ENCODE results near the gene ALK. TPM values are rescaled to one million over a fixed set of nuclear protein-coding genes. Genes with fewer than 3 reads are reported as not detected.

Gene ALK
- total and polyA plus RNA-seq, 3 experiments from 2014 or later, result not detected

GRCh38 chr2:29253026-29253425 is 668.4 kb downstream of the ALK start:
- H3K36me3 ChIP-seq (ENCODE audit: insufficient read depth, low read length), result no peaks in the 10 kb centered on the region
- Mint-ChIP-seq H3K27me3 (peaks cover 8 to 33% of the 10 kb centered on the region in 2 donors), H3K36me3 (no peaks in the 10 kb centered on the region), H3K4me1 (no peaks in the 10 kb centered on the region), H3K4me3 (no peak overlapping the region), H3K9me3 (no peaks in the 10 kb centered on the region), H3K27ac (peak overlapping the region in 1 of 8 donors; percentile 39)
- no peaks in the 10 kb centered on the region for H3K4me1 ChIP-seq (ENCODE audit: insufficient read depth, low read length)
- H3K9me3 ChIP-seq (ENCODE audit: low read length), result no peaks in the 10 kb centered on the region
- no peak overlapping the region for H3K27ac ChIP-seq (ENCODE audit: low read depth, low read length)
- no peaks in the 10 kb centered on the region for H3K27me3 ChIP-seq (ENCODE audit: insufficient read depth, low read length, poor library complexity, severe bottlenecking)
- no peak for DNase-seq
- ChIA-PET POLR2A (interaction anchor here (0.5 kb wide), 1 partner anchor 18 kb away, joined by 3 read pairs; no protein-coding TSS in a partner anchor), CTCF (no interaction called here)
- no peak overlapping the region for H3K4me3 ChIP-seq (ENCODE audit: low read length)

DNA sequence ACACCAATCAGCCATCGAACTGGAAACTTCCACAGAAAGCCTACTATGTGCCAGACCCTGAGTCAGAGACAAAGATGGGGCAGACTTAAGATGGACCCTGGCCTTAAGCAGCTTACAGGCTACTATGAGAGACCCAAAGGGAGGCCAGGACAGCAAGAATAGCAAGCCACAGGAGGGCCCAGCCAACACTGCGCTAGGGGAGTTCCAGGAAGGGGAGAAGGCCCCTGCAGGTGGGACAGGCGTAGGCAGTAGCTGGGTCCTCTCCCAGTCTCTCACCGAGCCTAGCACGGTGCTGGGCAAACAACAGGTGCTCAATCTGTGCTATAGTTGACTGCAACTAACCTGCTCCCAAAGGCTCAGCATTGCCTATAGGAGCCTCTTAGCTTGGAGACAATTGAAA is 670.0 kb downstream of the ALK start:
- Mint-ChIP-seq H3K36me3 (no peaks in the 10 kb centered on the region), H3K4me3 (no peak overlapping the region), H3K27me3 (peaks cover 5 to 21% of the 10 kb centered on the region in 2 donors), H3K4me1 (no peaks in the 10 kb centered on the region), H3K27ac (no peak overlapping the region), H3K9me3 (no peaks in the 10 kb centered on the region)
- Histone ChIP-seq H3K27ac (ENCODE audit: low read depth, low read length) (no peak overlapping the region), H3K9me3 (ENCODE audit: low read length) (no peaks in the 10 kb centered on the region), H3K4me3 (ENCODE audit: low read length) (no peak overlapping the region), H3K36me3 (ENCODE audit: insufficient read depth, low read length) (no peaks in the 10 kb centered on the region), H3K4me1 (ENCODE audit: insufficient read depth, low read length) (no peaks in the 10 kb centered on the region), H3K27me3 (ENCODE audit: insufficient read depth, low read length, poor library complexity, severe bottlenecking) (no peaks in the 10 kb centered on the region)
- DNase-seq, result no peak
- POLR2A ChIA-PET, result no interaction called here
- CTCF ChIA-PET, result no interaction called here

GRCh38 chr2:29250977-29251376 is 670.4 kb downstream of the ALK start:
- Mint-ChIP-seq H3K36me3 (no peaks in the 10 kb centered on the region), H3K27ac (no peak overlapping the region), H3K4me1 (no peaks in the 10 kb centered on the region), H3K27me3 (peaks cover 5 to 21% of the 10 kb centered on the region in 2 donors), H3K4me3 (no peak overlapping the region), H3K9me3 (no peaks in the 10 kb centered on the region)
- Histone ChIP-seq H3K27ac (ENCODE audit: low read depth, low read length) (no peak overlapping the region), H3K9me3 (ENCODE audit: low read length) (no peaks in the 10 kb centered on the region), H3K4me3 (ENCODE audit: low read length) (no peak overlapping the region), H3K36me3 (ENCODE audit: insufficient read depth, low read length) (no peaks in the 10 kb centered on the region), H3K4me1 (ENCODE audit: insufficient read depth, low read length) (no peaks in the 10 kb centered on the region), H3K27me3 (ENCODE audit: insufficient read depth, low read length, poor library complexity, severe bottlenecking) (no peaks in the 10 kb centered on the region)
- POLR2A ChIA-PET, result no interaction called here
- no peak for DNase-seq
- CTCF ChIA-PET, result no interaction called here

- H3K9me3 Mint-ChIP-seq, result no peaks in the 10 kb centered on the region
- CTCF ChIA-PET, result no interaction called here
These were observed 671.6 kb downstream of the ALK start for GRCh38 chr2:29249666-29250253.

GRCh38 chr2:29247336-29247914 is 674.0 kb downstream of the ALK start:
- no peaks in the 10 kb centered on the region for H3K4me1 Mint-ChIP-seq

More at GRCh38 chr2:29249666-29250253, 671.6 kb downstream of the ALK start:
- Histone ChIP-seq H3K36me3 (ENCODE audit: insufficient read depth, low read length) (no peaks in the 10 kb centered on the region), H3K9me3 (ENCODE audit: low read length) (no peaks in the 10 kb centered on the region), H3K4me1 (ENCODE audit: insufficient read depth, low read length) (no peaks in the 10 kb centered on the region), H3K27me3 (ENCODE audit: insufficient read depth, low read length, poor library complexity, severe bottlenecking) (no peaks in the 10 kb centered on the region), H3K4me3 (ENCODE audit: low read length) (no peak overlapping the region), H3K27ac (ENCODE audit: low read depth, low read length) (no peak overlapping the region)
- H3K36me3 Mint-ChIP-seq, result no peaks in the 10 kb centered on the region
- H3K4me1 Mint-ChIP-seq, result no peaks in the 10 kb centered on the region
- DNase-seq, result no peak
- H3K27me3 Mint-ChIP-seq, result peaks cover 5 to 16% of the 10 kb centered on the region in 2 donors
- POLR2A ChIA-PET, result no interaction called here
- H3K27ac Mint-ChIP-seq, result no peak overlapping the region
- no peak overlapping the region for H3K4me3 Mint-ChIP-seq

GRCh38 chr2:29246383-29247300 is 674.7 kb downstream of the ALK start:
- Histone ChIP-seq H3K36me3 (ENCODE audit: insufficient read depth, low read length) (no peaks in the 10 kb centered on the region), H3K9me3 (ENCODE audit: low read length) (no peaks in the 10 kb centered on the region), H3K27ac (ENCODE audit: low read depth, low read length) (no peak overlapping the region), H3K4me1 (ENCODE audit: insufficient read depth, low read length) (no peaks in the 10 kb centered on the region), H3K27me3 (ENCODE audit: insufficient read depth, low read length, poor library complexity, severe bottlenecking) (no peaks in the 10 kb centered on the region), H3K4me3 (ENCODE audit: low read length) (no peak overlapping the region)
- no peaks in the 10 kb centered on the region for H3K36me3 Mint-ChIP-seq
- no peaks in the 10 kb centered on the region for H3K9me3 Mint-ChIP-seq
- H3K4me1 Mint-ChIP-seq, result no peaks in the 10 kb centered on the region
- POLR2A ChIA-PET, result no interaction called here
- H3K27ac Mint-ChIP-seq, result no peak overlapping the region
- peaks cover 3 to 4% of the 10 kb centered on the region in 2 donors for H3K27me3 Mint-ChIP-seq
- CTCF ChIA-PET, result no interaction called here
- DNase-seq, result no peak
- no peak overlapping the region for H3K4me3 Mint-ChIP-seq

More at GRCh38 chr2:29247336-29247914, 674.0 kb downstream of the ALK start:
- Histone ChIP-seq H3K9me3 (ENCODE audit: low read length) (no peaks in the 10 kb centered on the region), H3K4me3 (ENCODE audit: low read length) (no peak overlapping the region), H3K27ac (ENCODE audit: low read depth, low read length) (no peak overlapping the region), H3K36me3 (ENCODE audit: insufficient read depth, low read length) (no peaks in the 10 kb centered on the region), H3K4me1 (ENCODE audit: insufficient read depth, low read length) (no peaks in the 10 kb centered on the region), H3K27me3 (ENCODE audit: insufficient read depth, low read length, poor library complexity, severe bottlenecking) (no peaks in the 10 kb centered on the region)
- Mint-ChIP-seq H3K4me3 (no peak overlapping the region), H3K27ac (no peak overlapping the region), H3K36me3 (no peaks in the 10 kb centered on the region), H3K9me3 (no peaks in the 10 kb centered on the region), H3K27me3 (peaks cover 3 to 4% of the 10 kb centered on the region in 2 donors)
- ChIA-PET CTCF (no interaction called here), POLR2A (no interaction called here)
- DNase-seq, result no peak

- Mint-ChIP-seq H3K4me3 (no peak overlapping the region), H3K27ac (peak overlapping the region in 1 of 8 donors; percentile 7), H3K4me1 (no peaks in the 10 kb centered on the region), H3K9me3 (no peaks in the 10 kb centered on the region), H3K36me3 (no peaks in the 10 kb centered on the region), H3K27me3 (peaks cover 6 to 9% of the 10 kb centered on the region in 2 donors)
- Histone ChIP-seq H3K27me3 (ENCODE audit: insufficient read depth, low read length, poor library complexity, severe bottlenecking) (no peaks in the 10 kb centered on the region), H3K36me3 (ENCODE audit: insufficient read depth, low read length) (no peaks in the 10 kb centered on the region), H3K4me3 (ENCODE audit: low read length) (no peak overlapping the region), H3K27ac (ENCODE audit: low read depth, low read length) (no peak overlapping the region), H3K9me3 (ENCODE audit: low read length) (no peaks in the 10 kb centered on the region), H3K4me1 (ENCODE audit: insufficient read depth, low read length) (no peaks in the 10 kb centered on the region)
- ChIA-PET POLR2A (no interaction called here), CTCF (no interaction called here)
- no peak for DNase-seq
These were observed 675.5 kb downstream of the ALK start for GRCh38 chr2:29245742-29246382.
